K562 (cell line): ENCODE results near the gene TYROBP. TPM values are rescaled to one million over a fixed set of nuclear protein-coding genes. Genes with fewer than 3 reads are reported as not detected.

Experiments
- ATAC-seq: fragments of 200-7000 bp; cut with Tn5 transposase; 3 replicates; pipeline ENCODE4 v1.9.1; 2020; ENCODE audit warnings: moderate library complexity
- BruUV-seq: library from RNA; stranded (reverse); fragments of 400-500 nt; replicated peaks from 2 replicates; lab custom pipeline; 2021; lab: Mats Ljungman, UMichigan
- CTCF ChIA-PET: fragments of 300-600 bp; formaldehyde crosslinking; extraction: SDS; loops from one replicate; lab custom pipeline; 2021; ENCODE audit warnings: low intra/inter-chr PET ratio; lab: Yijun Ruan, JAX
- POLR2A ChIA-PET: fragments of 300-600, 350-650 bp; sonication (Branson Sonifier 250); formaldehyde crosslinking; extraction: SDS; loops from one replicate; lab custom pipeline; 2021; ENCODE audit warnings: antibody characterized with exemption, inconsistent platforms; lab: Yijun Ruan, JAX
- DNase-seq, 4 experiments: peaks; one replicate each; pipeline versions ENCODE4 v3.0.0 to v3.0.0-alpha.2; 2011 to 2018; ENCODE audit warnings: low spot score in 3 of 4, mixed read lengths in 3 of 4; ENCODE audit errors: extremely low read depth in 1 of 4
- FAIRE-seq: peaks from 2 replicates; lab custom pipeline; 2011; peaks lifted over from hg19 to GRCh38; lab: Jason Lieb, UNC
- H2AFZ ChIP-seq: 2 replicates; pipeline ENCODE4 v1.6.0; 2011; ENCODE audit warnings: low read depth, low read length, control low read depth, inconsistent platforms
- H3K27ac ChIP-seq: fragments of 200-600 bp; 3 replicates; pipeline ENCODE4 v1.8.0; 2011; ENCODE audit warnings: low read depth, mild to moderate bottlenecking, control low read depth, inconsistent platforms, low read length, moderate library complexity, mixed read lengths; ENCODE audit errors: extremely low read depth
- H3K27me3 ChIP-seq, 2 experiments: fragments of 300-600 bp in 1 of 2; 2 replicates in 1 of 2; 3 replicates in 1 of 2; pipeline versions ENCODE4 v1.6.0 to v1.8.0; 2011; ENCODE audit warnings: inconsistent platforms in 2 of 2, low read length in 2 of 2, mild to moderate bottlenecking in 1 of 2, mixed read lengths in 1 of 2, moderate library complexity in 1 of 2; ENCODE audit not compliant: control insufficient read depth in 2 of 2, insufficient read depth in 2 of 2
- H3K36me3 ChIP-seq: fragments of 300-600 bp; 3 replicates; pipeline ENCODE4 v1.8.0; 2011; ENCODE audit warnings: mild to moderate bottlenecking, low read length, inconsistent platforms; ENCODE audit not compliant: control insufficient read depth, insufficient read depth
- H3K4me1 ChIP-seq, 2 experiments: fragments of 200-600 bp in 1 of 2; replicated peaks in 1 of 2; 2 replicates in 1 of 2; 3 replicates in 1 of 2; pipeline versions ENCODE4 v1.5.1 to v1.8.0; 2011; ENCODE audit warnings: inconsistent platforms in 2 of 2, low read length in 2 of 2, mild to moderate bottlenecking in 1 of 2, mixed read lengths in 1 of 2, moderate library complexity in 1 of 2; ENCODE audit not compliant: control insufficient read depth in 2 of 2, insufficient read depth in 2 of 2
- H3K4me2 ChIP-seq: 2 replicates; pipeline ENCODE4 v1.6.1; 2011; ENCODE audit warnings: low read length, control low read depth, inconsistent platforms, mixed read lengths; ENCODE audit not compliant: insufficient read depth
- H3K4me3 ChIP-seq: fragments of 200-600 bp; sonication (generic), shearing (Covaris generic); 2 replicates; pipeline ENCODE4 v1.5.1; 2016; ENCODE audit warnings: control low read depth, inconsistent platforms
- H3K79me2 ChIP-seq: fragments of 200-600 bp; 3 replicates; pipeline ENCODE4 v1.8.0; 2011; ENCODE audit warnings: low read length, inconsistent platforms; ENCODE audit not compliant: control insufficient read depth, insufficient read depth
- H3K9ac ChIP-seq, 2 experiments: 2 replicates each; pipeline versions ENCODE4 v1.6.0 to v1.6.1; 2011; ENCODE audit warnings: low read depth in 2 of 2, low read length in 2 of 2, control low read depth in 1 of 2, inconsistent platforms in 1 of 2, mild to moderate bottlenecking in 1 of 2, mixed read lengths in 1 of 2; ENCODE audit not compliant: insufficient read depth in 1 of 2
- H3K9me1 ChIP-seq: one replicate; pipeline ENCODE4 v1.6.0; 2011; ENCODE audit warnings: inconsistent platforms, mild to moderate bottlenecking, low read length, moderate library complexity; ENCODE audit not compliant: control insufficient read depth, insufficient read depth
- H3K9me3 ChIP-seq: replicated peaks from 2 replicates; pipeline ENCODE4 v1.5.1; 2011; ENCODE audit warnings: low read depth, low read length, inconsistent platforms; ENCODE audit not compliant: control insufficient read depth, insufficient read depth
- H4K20me1 ChIP-seq: replicated peaks from 2 replicates; pipeline ENCODE4 v1.6.1; 2011; ENCODE audit warnings: low read length, inconsistent platforms, mixed read lengths; ENCODE audit not compliant: control insufficient read depth, insufficient read depth
- JUN ChIP-seq, 2 experiments: sonication (generic) in 1 of 2; formaldehyde crosslinking in 1 of 2; IDR thresholded peaks; 2 replicates each; pipeline versions ENCODE4 v1.6.1 to v1.8.0; 2012 to 2022; ENCODE audit warnings: borderline replicate concordance in 2 of 2, mild to moderate bottlenecking in 2 of 2, improper control_type of control experiment in 1 of 2, low read depth in 1 of 2, low read length in 1 of 2, missing genetic modification reagents in 1 of 2
- POLR2AphosphoS2 ChIP-seq: IDR thresholded peaks from 2 replicates; pipeline ENCODE4 v1.6.1; 2012; ENCODE audit warnings: low read length, improper control_type of control experiment
- ZBTB40 ChIP-seq, 2 experiments: fragments of 450-650 bp in 1 of 2; sonication (generic) in 1 of 2; formaldehyde crosslinking in 1 of 2; IDR thresholded peaks; 2 replicates each; pipeline versions ENCODE4 v1.7.1 to v1.9.0; 2016 to 2022; ENCODE audit warnings: inconsistent platforms in 1 of 2, mild to moderate bottlenecking in 1 of 2, missing genetic modification reagents in 1 of 2
- ZHX1 ChIP-seq: fragments of 150-350 bp; conservative IDR thresholded peaks from 2 replicates; pipeline ENCODE4 v1.6.1; 2014; ENCODE audit warnings: low read length
- ZNF316 ChIP-seq: fragments of 450-650 bp; IDR thresholded peaks from 2 replicates; pipeline ENCODE4 v1.6.1; 2016
- WGBS: fragments of 100-300 bp; shearing (Covaris generic); methylation state at CpG from one replicate; pipeline ENCODE4 v1.1.6; 2016; ENCODE audit warnings: low coverage, mixed read lengths; ENCODE audit not compliant: insufficient coverage; ENCODE audit errors: missing lambda C conversion rate; 5-methylcytosine and 5-hydroxymethylcytosine counted together
- in situ Hi-C: fragments of 300-500 bp; cut with MboI; formaldehyde crosslinking; loops from 4 replicates; pipeline ENCODE4 v1.15.0; 2018; ENCODE audit warnings: inconsistent platforms, mixed read lengths
- intact Hi-C: fragments of 100-400 bp; cut with micrococcal nuclease; formaldehyde crosslinking; loops from 2 replicates; pipeline ENCODE4 v1.14.2; 2022
- polyA plus RNA-seq, 8 experiments: library from polyadenylated mRNA; depleted of rRNA in 4 of 8; stranded (reverse) in 5 of 8; unstranded in 3 of 8; fragments of >200 nt; fragmentation: Nextera tagmentation in 2 of 8; fragmentation: Illumina TruSeq in 1 of 8; extraction: Ambion mirVana in 2 of 8; extraction: Trizol in 1 of 8; gene quantifications; 2 replicates each; pipeline versions ENCODE4 v1.2.1 to v1.2.3, GENCODE V29; 2011 to 2014; ENCODE audit warnings: inconsistent platforms in 1 of 8, missing spikeins in 1 of 8
- total RNA-seq, 7 experiments: library from RNA; depleted of rRNA in 6 of 7; stranded (reverse); fragments of >200 nt in 6 of 7; fragmentation: Illumina TruSeq in 2 of 7; extraction: Trizol in 2 of 7; gene quantifications; 2 replicates each; pipeline versions ENCODE4 v1.2.1 to v1.2.3, GENCODE V29; 2011 to 2021; ENCODE audit warnings: low replicate concordance in 1 of 7

Gene TYROBP
- total and polyA plus RNA-seq, 9 of the 15 experiments (the other 6 are each of a cell fraction or from before 2014, with no cell fraction given): 0.72 to 8.2 (median 2.4) TPM

DNA sequence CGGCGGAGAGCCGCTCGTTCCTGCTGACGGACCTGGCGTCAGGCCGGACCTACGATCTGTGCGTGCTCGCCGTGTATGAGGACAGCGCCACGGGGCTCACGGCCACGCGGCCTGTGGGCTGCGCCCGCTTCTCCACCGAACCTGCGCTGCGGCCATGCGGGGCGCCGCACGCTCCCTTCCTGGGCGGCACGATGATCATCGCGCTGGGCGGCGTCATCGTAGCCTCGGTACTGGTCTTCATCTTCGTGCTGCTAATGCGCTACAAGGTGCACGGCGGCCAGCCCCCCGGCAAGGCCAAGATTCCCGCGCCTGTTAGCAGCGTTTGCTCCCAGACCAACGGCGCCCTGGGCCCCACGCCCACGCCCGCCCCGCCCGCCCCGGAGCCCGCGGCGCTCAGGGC lies 36.5 kb upstream of the TYROBP start (continued):
- no peak for TF ChIP-seq ZHX1

- intact Hi-C loops (no loop called here), in situ Hi-C loops (no loop called here)
- Histone ChIP-seq H2AFZ (no peak overlapping the region), H3K4me2 (no peak overlapping the region), H3K9me1 (no peaks in the 10 kb centered on the region), H3K4me3 (no peak overlapping the region), H3K36me3 (no peaks in the 10 kb centered on the region), H3K9me3 (no peaks in the 10 kb centered on the region), H3K79me2 (no peaks in the 10 kb centered on the region), H3K4me1 (peaks cover 0 to 26% of the 10 kb centered on the region in 2 experiments; a peak in 2 of 5 replicates), H3K9ac (no peak overlapping the region), H3K27ac (no peak overlapping the region), H4K20me1 (peaks cover 13% of the 10 kb centered on the region; the same call in 1 of the 2 replicates), H3K27me3 (peaks cover 34 to 69% of the 10 kb centered on the region in 2 experiments)
- no peak for ATAC-seq
- no peak for FAIRE-seq
- 5% methylated on average over 9 of the region's 9 CpGs for WGBS
- BruUV-seq: no TSS peak
- DNase-seq: no peak
- ChIA-PET CTCF (interaction anchor here (0.6 kb wide), 1 partner anchor 615 kb away, joined by 3 read pairs; no protein-coding TSS in a partner anchor), POLR2A (interaction anchor here (0.6 to 1.5 kb wide), 3 partner anchors 14 to 209 kb away, joined by 3 read pairs; partner anchors contain the start of gene THAP8)
- no peak for TF ChIP-seq ZNF316
- no peak for TF ChIP-seq ZBTB40 (IDR thresholded peaks at IDR 0.05)
- TF ChIP-seq ZBTB40 (CRISPR knock-in tag; IDR thresholded peaks at IDR 0.05): no peak
- no peak for TF ChIP-seq POLR2AphosphoS2
- no peak for TF ChIP-seq JUN (IDR thresholded peaks at IDR 0.05; ENCODE audit: borderline replicate concordance, low read depth, low read length)
- no peak for TF ChIP-seq JUN (CRISPR knock-in tag; IDR thresholded peaks at IDR 0.05; ENCODE audit: borderline replicate concordance)
These were observed 35.5 kb upstream of the TYROBP start for GRCh38 chr19:35943321-35944301.
